H4 (cell line): ENCODE results near the gene CCDC172. TPM values are rescaled to one million over a fixed set of nuclear protein-coding genes. Genes with fewer than 3 reads are reported as not detected.

Experiments
- DNase-seq: peaks from one replicate; pipeline ENCODE4 v3.0.0-alpha.2; 2015; ENCODE audit warnings: low spot score
- total RNA-seq: library from RNA; depleted of rRNA; stranded (reverse); fragments of >200 nt; shearing (Covaris generic); gene quantifications from 2 replicates; pipeline ENCODE4 v1.2.3, GENCODE V29; 2014; rRNA removed

The CCDC172 gene
- total RNA-seq, 1 experiment from 2014 or later: 0.41 TPM

DNA sequence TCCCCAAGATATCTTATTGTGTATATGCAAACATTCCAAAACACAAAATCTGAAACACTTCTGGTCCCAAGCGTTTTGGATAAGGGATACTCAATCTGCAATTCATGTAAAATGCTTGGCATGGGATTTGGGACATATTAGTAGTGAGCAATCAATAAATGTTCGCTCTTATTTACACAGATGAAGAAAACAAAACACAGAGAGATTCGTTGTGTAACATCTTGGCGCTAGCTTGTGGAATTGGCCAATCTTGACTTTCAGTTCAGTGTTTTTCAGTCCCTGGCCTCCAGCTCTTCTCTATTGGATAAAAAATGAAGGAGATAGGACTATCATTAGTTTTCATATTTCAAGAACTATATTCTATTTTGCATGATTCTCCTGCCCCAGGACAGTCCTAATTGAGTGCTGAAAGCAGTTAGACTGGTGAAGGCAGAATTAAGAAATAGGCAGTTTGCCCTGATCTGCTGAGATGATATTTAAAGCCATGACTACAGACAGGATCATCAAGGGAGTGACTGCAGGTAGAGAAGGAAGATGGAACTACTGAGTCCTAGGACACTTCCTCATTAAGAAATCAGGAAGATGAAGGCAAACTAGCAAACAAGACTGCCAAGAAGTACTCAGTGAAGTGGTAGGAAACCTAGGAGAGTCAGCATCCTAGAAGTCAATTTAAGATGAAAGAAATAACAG lies 105.2 kb downstream of the CCDC172 start:
- DNase-seq: no peak

Other genes with a start within 250 kb of the CCDC172 start
- 1.7 and 2.6 TPM in 2 replicates for gene GFRA1, start 51.2 kb upstream of the CCDC172 start, total RNA-seq
- gene PNLIPRP3, start 103.4 kb downstream of the CCDC172 start, total RNA-seq: not detected in 2 replicates
- not detected in 2 replicates for gene PNLIP, start 221.5 kb downstream of the CCDC172 start, total RNA-seq